Activated CD4-positive, alpha-beta T cell treated with anti-CD3 and anti-CD28 coated beads, Interleukin-2, amount 50 U/mL, for 24 hours (primary cell): ENCODE data around the gene FBXO38.
A peak's percentile ranks its signal among the peaks of the same experiment; 100 is the strongest.

Source experiments
- DNase-seq, 2 donors: peaks; one replicate each; pipeline ENCODE4 v3.0.0-alpha.2; 2020; ENCODE audit warnings: low read depth in 1 of 2, low spot score in 1 of 2

FBXO38 gene

DNA sequence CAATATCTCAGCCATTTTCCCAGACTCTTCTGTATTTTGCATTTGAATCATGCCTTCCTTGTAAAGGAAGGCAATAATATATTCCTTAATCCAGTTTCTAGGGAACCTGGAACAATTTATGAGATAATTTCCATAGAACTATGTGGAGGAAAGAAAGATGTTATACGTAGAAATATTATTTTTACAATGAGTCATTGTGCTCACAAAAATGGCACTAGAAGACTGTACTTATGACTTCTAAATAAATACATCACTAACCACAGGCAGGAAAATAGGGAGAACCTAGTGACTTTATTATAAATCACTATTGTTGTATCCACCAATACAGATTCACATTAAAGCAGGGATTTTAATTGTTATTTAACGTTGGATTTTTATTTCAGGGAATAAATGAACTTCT lies 87.6 kb downstream of the FBXO38 start:
- no peak for DNase-seq

GRCh38 chr5:148474025-148474511 lies 90.3 kb downstream of the FBXO38 start:
- DNase-seq, result no peak

- DNase-seq, result no peak
Measured at GRCh38 chr5:148476302-148476701, 92.5 kb downstream of the FBXO38 start.

- no peak for DNase-seq
Measured at GRCh38 chr5:148477429-148477828, 93.7 kb downstream of the FBXO38 start.

DNA sequence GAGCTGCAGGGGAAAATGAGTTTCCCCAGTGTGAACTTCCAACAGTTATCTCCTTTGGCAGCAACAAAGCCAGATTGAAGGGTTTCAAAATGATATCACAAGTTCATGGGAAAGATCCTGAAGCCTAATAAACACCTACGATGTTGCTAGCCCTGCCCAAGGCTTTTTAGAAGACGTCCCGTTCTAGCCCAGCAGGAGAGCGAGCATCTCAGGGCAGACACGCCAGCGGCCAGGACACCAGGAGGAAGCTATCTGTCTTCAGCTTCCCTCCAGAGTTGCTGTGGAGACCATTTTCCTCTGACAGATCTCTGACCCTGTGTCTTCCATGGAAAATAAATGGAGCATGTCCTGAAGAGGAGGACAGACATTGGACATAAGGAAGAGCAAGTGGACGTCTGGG lies 98.4 kb downstream of the FBXO38 start:
- no peak for DNase-seq

- DNase-seq, result peak; percentile 17 to 47
Measured at GRCh38 chr5:148482697-148483462, 99.1 kb downstream of the FBXO38 start.

DNA sequence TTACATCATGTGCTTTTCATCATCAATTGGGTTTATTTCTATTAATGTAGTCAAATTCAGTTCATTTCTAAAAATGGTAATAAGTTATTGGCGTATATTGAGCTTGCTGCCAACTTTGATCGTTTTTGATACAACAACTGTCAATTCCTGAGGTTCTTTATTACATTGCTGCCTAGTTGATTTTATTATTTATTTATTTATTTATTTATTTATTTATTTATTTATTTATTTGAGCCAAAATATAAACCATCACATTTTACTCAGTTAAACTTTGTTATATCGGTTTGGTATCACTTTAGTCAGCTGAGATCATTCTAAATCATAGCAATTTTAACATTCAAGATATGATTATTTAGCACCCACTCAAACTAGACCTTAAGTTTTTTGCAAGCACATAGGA lies 100.0 kb downstream of the FBXO38 start:
- no peak for DNase-seq

GRCh38 chr5:148484651-148485050 lies 100.9 kb downstream of the FBXO38 start:
- no peak for DNase-seq

GRCh38 chr5:148486456-148486855 lies 102.7 kb downstream of the FBXO38 start:
- no peak for DNase-seq

DNA sequence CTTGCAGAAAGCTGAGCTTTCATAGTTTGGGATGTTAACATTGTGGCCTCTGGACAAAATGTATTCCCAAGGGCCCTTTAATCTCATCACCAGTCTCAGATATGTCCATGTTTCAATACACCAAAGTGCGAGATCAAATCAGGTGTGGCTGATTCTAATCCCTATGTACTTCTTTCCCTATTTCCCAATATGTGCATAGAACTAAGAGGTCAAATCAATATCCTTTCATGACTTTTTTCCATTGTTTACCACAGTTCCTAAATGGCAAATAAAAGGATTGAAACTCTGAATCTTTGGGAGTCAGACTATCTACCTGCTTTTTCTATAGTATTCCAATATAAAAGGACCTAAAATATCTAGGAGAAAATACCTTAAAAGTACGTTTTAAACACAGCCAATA lies 105.0 kb downstream of the FBXO38 start:
- no peak for DNase-seq

DNA sequence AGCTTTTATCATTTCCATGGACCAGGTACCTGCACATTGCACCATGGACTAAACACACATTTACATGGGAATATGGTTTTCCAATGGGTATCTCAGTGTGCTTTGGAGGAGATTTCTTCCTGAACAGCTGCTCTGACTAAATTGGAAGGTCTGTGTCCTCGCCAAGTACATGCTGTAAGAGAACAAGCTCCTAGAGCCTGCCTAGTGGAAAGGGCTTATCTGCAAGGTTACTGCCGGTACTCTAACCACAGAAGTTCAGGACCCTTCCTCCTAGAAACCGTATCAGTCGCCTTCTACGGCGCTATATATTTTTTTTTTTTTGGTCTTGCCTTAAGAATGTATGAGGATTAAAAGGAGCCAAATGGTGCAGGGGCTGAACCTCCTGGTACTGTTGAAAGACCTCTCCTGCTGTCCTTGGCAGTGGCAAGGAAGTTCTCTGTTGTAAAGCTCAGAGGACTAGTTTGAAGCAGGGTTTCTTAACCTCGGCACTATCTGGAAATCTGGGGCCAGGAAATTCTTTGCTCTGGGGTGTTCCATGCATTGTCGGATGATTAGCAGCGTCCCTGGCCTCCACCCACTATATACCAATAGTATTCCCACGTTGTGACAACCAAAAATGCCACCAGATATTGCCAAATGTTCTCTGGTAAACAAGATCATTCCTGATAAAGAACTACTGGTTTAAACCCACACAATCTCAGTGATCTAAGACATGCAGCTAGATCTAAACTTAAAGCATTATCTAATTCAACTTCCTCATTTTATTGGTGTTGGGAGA lies 107.4 kb downstream of the FBXO38 start:
- DNase-seq, result no peak

GRCh38 chr5:148491793-148492184 lies 108.0 kb downstream of the FBXO38 start:
- DNase-seq, result no peak

- no peak for DNase-seq
Measured at GRCh38 chr5:148492351-148492750, 108.6 kb downstream of the FBXO38 start.
